Smooth muscle cell (in vitro differentiated cells): ENCODE data around the gene BPIFB6. TPM values are rescaled to one million over a fixed set of nuclear protein-coding genes. Genes with fewer than 3 reads are reported as not detected.

Experiments used
- DNase-seq: peaks from one replicate; lab custom pipeline; 2025; ENCODE audit not compliant: unreplicated experiment; lab: John Stamatoyannopoulos, UW
- H2AFZ ChIP-seq: fragments of 200-600 bp; sonication (generic); 2 replicates; pipeline ENCODE4 v1.6.0; 2016; ENCODE audit warnings: antibody characterized with exemption, low read depth, mild to moderate bottlenecking
- H3F3A ChIP-seq: fragments of 200-600 bp; sonication (generic); 2 replicates; pipeline ENCODE4 v1.6.0; 2017; ENCODE audit warnings: antibody characterized with exemption, low read depth
- H3K27ac ChIP-seq: fragments of 200-600 bp; sonication (generic); 2 replicates; pipeline ENCODE4 v1.5.1; 2016; ENCODE audit warnings: low read depth, mild to moderate bottlenecking
- H3K27me3 ChIP-seq: fragments of 200-600 bp; sonication (generic); 2 replicates; pipeline ENCODE4 v1.6.1; 2016; ENCODE audit warnings: low read depth, mild to moderate bottlenecking
- H3K36me3 ChIP-seq: fragments of 200-600 bp; sonication (generic); 2 replicates; pipeline ENCODE4 v1.5.1; 2016; ENCODE audit warnings: low read depth
- H3K4me1 ChIP-seq: fragments of 200-600 bp; sonication (generic); 2 replicates; pipeline ENCODE4 v1.5.1; 2016; ENCODE audit warnings: low read depth
- H3K4me2 ChIP-seq: fragments of 200-600 bp; sonication (generic); 2 replicates; pipeline ENCODE4 v1.6.0; 2016; ENCODE audit warnings: mild to moderate bottlenecking
- H3K4me3 ChIP-seq: fragments of 200-600 bp; sonication (generic); 2 replicates; pipeline ENCODE4 v1.5.1; 2016; ENCODE audit warnings: mild to moderate bottlenecking
- H3K79me2 ChIP-seq: fragments of 200-600 bp; sonication (generic); 2 replicates; pipeline ENCODE4 v1.6.0; 2016; ENCODE audit warnings: low read depth, mild to moderate bottlenecking
- H3K9ac ChIP-seq: fragments of 200-600 bp; sonication (generic); 2 replicates; pipeline ENCODE4 v1.6.0; 2016; ENCODE audit warnings: low read depth
- H3K9me3 ChIP-seq: fragments of 200-600 bp; sonication (generic); replicated peaks from 2 replicates; pipeline ENCODE4 v1.5.1; 2016; ENCODE audit warnings: low read depth
- H4K20me1 ChIP-seq: fragments of 200-600 bp; sonication (generic); 2 replicates; pipeline ENCODE4 v1.6.0; 2016; ENCODE audit warnings: low read depth
- CTCF ChIP-seq: fragments of 200-600 bp; sonication (generic); IDR thresholded peaks from 2 replicates; pipeline ENCODE4 v1.5.1; 2017; ENCODE audit warnings: borderline replicate concordance, mild to moderate bottlenecking, antibody characterized with exemption; ENCODE audit not compliant: insufficient read depth, poor library complexity, severe bottlenecking
- WGBS: methylation state at CpG from one replicate; pipeline ENCODE4 v1.1.7; 2016; ENCODE audit warnings: low lambda C conversion rate; 5-methylcytosine and 5-hydroxymethylcytosine counted together
- polyA plus RNA-seq: library from polyadenylated mRNA; unstranded; fragments of >200 nt; fragmentation: Nextera tagmentation; extraction: Ambion mirVana; gene quantifications from 2 replicates; pipeline ENCODE4 v1.2.1, GENCODE V29; 2016
- total RNA-seq: library from RNA; depleted of rRNA; stranded (reverse); fragments of >200 nt; gene quantifications from 2 replicates; pipeline ENCODE4 v1.2.3, GENCODE V29; 2014

BPIFB6 gene
- total and polyA plus RNA-seq, 2 experiments from 2014 or later = not detected

GRCh38 chr20:33084722-33085121, 53.3 kb downstream of the BPIFB6 start:
- H3K4me2 ChIP-seq = no peak overlapping the region
- no peak for DNase-seq
- no peaks in the 10 kb centered on the region for H3K36me3 ChIP-seq
- WGBS = 93% methylated on average over 15 of the region's 15 CpGs
- no peak overlapping the region for H3K4me3 ChIP-seq
- no peaks in the 10 kb centered on the region for H3F3A ChIP-seq
- no peaks in the 10 kb centered on the region for H3K27me3 ChIP-seq
- H4K20me1 ChIP-seq = no peaks in the 10 kb centered on the region
- no peaks in the 10 kb centered on the region for H3K79me2 ChIP-seq
- no peak overlapping the region for H2AFZ ChIP-seq
- H3K9me3 ChIP-seq = no peaks in the 10 kb centered on the region
- H3K4me1 ChIP-seq = no peaks in the 10 kb centered on the region
- no peak for TF ChIP-seq CTCF
- H3K27ac ChIP-seq = no peak overlapping the region
- no peak overlapping the region for H3K9ac ChIP-seq

- 92% methylated on average over 14 of the region's 14 CpGs for WGBS
- no peak overlapping the region for H3K27ac ChIP-seq
- no peaks in the 10 kb centered on the region for H3K79me2 ChIP-seq
- H3F3A ChIP-seq = no peaks in the 10 kb centered on the region
- no peak overlapping the region for H3K4me2 ChIP-seq
- no peak overlapping the region for H3K4me3 ChIP-seq
- DNase-seq = no peak
- no peaks in the 10 kb centered on the region for H3K36me3 ChIP-seq
- no peak overlapping the region for H2AFZ ChIP-seq
- no peak overlapping the region for H3K9ac ChIP-seq
- TF ChIP-seq CTCF = no peak
- no peaks in the 10 kb centered on the region for H4K20me1 ChIP-seq
- no peaks in the 10 kb centered on the region for H3K9me3 ChIP-seq
- H3K4me1 ChIP-seq = no peaks in the 10 kb centered on the region
- no peaks in the 10 kb centered on the region for H3K27me3 ChIP-seq
Observed at GRCh38 chr20:33086052-33086722, 54.7 kb downstream of the BPIFB6 start.

GRCh38 chr20:33091147-33091546, 59.7 kb downstream of the BPIFB6 start:
- TF ChIP-seq CTCF = no peak
- no peaks in the 10 kb centered on the region for H3K27me3 ChIP-seq
- DNase-seq = no peak
- H3K4me1 ChIP-seq = no peaks in the 10 kb centered on the region
- H3K79me2 ChIP-seq = no peaks in the 10 kb centered on the region
- no peaks in the 10 kb centered on the region for H3K36me3 ChIP-seq
- no peaks in the 10 kb centered on the region for H3F3A ChIP-seq
- H3K9me3 ChIP-seq = no peaks in the 10 kb centered on the region
- no peak overlapping the region for H3K27ac ChIP-seq
- WGBS = 87% methylated on average over 3 of the region's 3 CpGs
- H4K20me1 ChIP-seq = no peaks in the 10 kb centered on the region
- H3K4me3 ChIP-seq = no peak overlapping the region
- no peak overlapping the region for H3K4me2 ChIP-seq
- H3K9ac ChIP-seq = no peak overlapping the region
- no peak overlapping the region for H2AFZ ChIP-seq

GRCh38 chr20:33091693-33092092, 60.2 kb downstream of the BPIFB6 start:
- no peaks in the 10 kb centered on the region for H3K27me3 ChIP-seq
- H3K36me3 ChIP-seq = no peaks in the 10 kb centered on the region
- no peaks in the 10 kb centered on the region for H3F3A ChIP-seq
- H3K4me1 ChIP-seq = no peaks in the 10 kb centered on the region
- H3K9me3 ChIP-seq = no peaks in the 10 kb centered on the region
- H3K79me2 ChIP-seq = no peaks in the 10 kb centered on the region
- TF ChIP-seq CTCF = no peak
- no peak overlapping the region for H3K4me2 ChIP-seq
- no peak overlapping the region for H3K27ac ChIP-seq
- no peak overlapping the region for H2AFZ ChIP-seq
- H4K20me1 ChIP-seq = no peaks in the 10 kb centered on the region
- DNase-seq = no peak
- no peak overlapping the region for H3K9ac ChIP-seq
- 89% methylated on average over 3 of the region's 3 CpGs for WGBS
- no peak overlapping the region for H3K4me3 ChIP-seq
